CMK (cell line): ENCODE measurements around the gene SLC36A4.
"Not testable (repeated sequence)": the region's sequence is repeated elsewhere in the genome, so short reads cannot be mapped to it uniquely, and the experiment has no call there.

Experiments used
- DNase-seq: peaks from one replicate; pipeline ENCODE4 v3.0.0-alpha.2; 2010; ENCODE audit warnings: low read depth

Gene SLC36A4

DNA sequence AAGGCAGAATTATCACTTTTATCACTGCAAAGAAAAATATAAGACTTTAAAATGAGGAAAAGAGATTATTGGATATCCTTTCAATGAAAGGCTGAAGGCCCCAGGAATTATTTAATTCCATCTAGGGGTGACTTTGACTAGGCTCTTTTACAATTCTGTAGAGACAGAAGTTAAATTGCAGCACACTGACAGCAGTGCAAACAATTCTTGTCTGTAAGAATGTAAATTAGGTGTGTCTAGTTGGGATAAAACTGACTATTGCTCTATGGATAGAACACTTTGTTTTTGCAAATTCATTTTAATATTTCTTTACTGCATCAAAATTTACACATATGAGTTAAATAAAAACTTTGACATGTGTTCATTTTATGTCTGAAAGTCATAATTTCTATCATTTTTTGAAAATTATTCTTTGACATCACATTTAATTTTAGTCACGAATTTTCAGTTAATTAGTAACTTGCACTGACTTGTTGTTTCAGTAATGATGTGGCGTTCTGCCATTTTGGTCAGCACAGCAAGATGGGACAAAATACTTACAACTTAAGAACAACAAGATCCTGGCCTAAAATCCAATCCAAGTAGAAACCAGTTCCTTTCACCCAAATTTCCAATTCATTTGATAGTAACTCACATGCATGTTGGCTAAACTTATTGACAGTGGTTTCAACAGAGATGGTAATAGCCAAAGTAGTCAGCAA lies 75.1 kb downstream of the SLC36A4 start:
- no peak for DNase-seq

DNA sequence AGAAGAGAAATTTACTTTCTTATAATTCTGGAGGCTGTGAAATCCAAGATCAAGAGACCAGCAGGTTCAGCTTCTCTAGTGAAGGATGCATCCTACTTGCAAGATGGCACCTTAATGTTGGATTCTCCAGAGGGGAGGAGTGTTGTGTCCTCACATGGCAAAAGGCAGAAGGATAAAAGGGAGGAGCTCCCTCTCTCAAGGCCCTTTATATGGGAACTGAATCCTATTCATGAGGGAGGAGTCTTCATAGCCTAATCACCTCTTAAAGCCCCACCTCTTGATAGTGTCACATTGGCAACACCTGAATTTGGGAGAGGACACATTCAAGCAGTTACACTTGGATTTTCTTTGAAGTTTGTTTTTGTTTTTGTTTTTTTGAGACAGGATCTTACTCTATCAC lies 79.5 kb downstream of the SLC36A4 start:
- no peak for DNase-seq

DNA sequence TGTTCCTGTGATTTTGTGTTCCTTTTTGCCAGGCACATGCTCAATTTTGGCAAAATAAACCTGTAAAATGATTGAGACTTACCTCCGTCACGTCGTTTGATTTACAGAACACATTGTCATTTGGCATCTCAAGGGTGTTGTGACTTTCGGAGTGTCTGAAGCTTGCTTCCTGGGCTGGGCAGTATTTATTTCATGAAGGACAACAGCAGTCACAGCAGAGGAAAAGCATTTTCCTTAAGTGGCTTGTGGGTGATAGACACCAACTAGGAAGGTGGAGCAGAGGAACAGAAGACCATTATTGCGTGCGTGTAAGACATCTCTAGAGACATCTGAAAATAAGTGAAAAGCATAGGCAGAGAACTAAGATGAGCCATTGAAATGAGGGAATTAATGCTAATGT lies 80.2 kb downstream of the SLC36A4 start:
- no peak for DNase-seq

DNA sequence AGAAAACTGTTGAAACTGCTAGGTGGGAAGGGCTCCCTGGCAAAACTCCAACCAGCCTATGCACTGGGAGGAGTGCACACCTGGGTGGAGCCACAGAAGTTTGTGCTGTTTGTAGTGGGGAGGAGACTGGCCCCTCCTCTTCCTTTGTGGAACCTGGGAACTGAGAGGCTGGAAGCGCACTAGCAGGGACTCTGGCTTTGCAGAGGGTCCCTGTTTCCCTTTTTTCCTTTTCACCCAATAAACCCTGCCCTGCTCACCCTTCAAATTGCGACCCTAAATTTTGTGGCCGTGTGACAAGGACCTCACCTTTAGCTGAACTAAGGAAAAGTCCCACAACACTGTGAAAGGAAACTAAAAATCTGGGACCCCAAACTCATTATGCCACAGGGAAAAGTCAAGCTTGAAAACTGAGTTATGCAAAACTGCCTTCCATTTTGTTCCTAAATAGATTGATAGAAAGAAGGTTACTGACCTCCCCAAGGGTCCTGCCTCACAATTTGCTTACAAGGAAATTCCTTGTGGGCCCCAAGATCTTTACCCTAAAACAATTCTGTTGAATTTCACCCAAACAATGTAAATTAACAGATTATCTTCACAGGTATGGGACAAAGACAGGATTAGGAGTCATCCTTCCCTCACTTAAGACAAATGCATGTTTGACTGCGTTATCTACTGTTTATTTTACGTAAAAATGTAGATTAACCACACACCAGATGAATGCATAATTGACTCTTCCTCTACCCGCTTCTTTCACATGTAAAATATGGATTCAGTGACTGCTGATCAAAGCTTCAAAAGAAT lies 81.0 kb downstream of the SLC36A4 start:
- no peak for DNase-seq

DNA sequence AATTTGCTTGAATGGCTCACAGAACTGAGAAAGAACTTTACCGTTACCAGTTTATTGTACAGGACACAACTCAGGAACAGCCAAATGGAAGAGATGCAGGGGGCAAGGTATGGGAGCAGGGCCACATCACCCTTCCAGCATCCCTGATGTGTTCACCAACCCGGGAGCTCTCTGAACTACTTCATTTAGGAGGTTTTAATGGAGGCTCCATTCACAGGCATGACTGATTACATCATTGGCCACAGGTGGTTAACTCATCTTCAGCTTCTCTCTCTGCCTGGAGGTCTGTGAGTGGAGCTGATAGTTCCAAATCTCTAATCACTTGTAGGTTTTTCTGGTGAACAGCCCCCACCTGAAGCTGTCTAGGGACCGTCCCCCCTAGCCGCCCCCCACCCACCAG lies 83.5 kb downstream of the SLC36A4 start:
- no peak for DNase-seq

DNA sequence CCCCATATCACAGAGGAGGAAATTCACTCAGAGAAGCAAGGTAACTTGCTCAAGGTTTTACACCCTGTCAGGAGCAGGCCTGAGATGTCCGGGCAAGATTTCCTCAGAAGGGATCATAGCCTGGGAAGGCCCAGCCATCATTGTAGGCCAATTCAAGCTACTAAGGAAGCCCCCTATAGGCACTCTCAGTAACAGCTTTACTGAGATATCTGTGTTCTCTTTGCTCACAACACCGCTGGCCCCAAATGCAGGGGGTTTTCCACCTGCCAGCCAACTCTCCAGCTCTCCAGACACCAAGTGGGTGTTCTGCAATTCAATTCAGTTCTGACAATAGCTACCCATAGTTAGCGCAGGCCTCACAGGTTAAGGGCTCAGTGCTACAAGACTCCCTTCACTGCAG lies 84.0 kb downstream of the SLC36A4 start:
- no peak for DNase-seq

DNA sequence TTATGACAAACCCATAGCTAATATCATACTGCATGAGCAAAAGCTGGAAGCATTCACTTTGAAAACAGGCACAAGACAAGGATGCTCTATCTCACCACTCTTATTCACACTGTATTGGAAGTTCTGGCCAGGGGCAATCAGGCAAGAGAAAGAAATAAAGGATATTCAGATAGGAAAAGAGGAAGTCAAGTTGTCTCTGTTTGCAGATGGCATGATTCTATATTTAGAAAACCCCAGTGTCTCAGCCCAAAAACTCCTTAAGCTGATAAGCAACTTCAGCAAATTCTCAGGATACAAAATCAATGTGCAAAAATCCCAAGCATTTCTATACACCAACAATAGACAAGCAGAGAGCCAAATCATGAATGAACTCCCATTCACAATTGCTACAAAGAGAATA lies 86.6 kb downstream of the SLC36A4 start:
- not testable (repeated sequence) for DNase-seq

DNA sequence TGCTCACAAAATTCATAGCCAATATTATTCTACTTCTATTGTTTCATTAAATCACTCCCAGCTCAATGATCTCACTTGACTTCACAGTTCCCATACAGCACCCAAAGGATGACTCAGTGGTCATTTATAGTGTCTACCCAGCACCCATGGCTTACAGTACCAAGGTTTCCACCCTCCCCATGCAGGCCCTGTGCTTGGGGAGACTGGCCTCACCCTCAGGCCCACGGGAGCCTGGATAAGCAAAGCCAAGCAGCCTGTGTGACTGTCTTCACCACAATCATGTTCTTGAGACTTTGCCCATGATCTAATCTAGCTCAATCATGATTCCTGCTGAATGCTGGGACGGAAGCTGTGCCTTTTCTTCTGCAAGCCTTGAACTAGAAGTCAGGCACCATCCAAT lies 97.6 kb downstream of the SLC36A4 start:
- no peak for DNase-seq

DNA sequence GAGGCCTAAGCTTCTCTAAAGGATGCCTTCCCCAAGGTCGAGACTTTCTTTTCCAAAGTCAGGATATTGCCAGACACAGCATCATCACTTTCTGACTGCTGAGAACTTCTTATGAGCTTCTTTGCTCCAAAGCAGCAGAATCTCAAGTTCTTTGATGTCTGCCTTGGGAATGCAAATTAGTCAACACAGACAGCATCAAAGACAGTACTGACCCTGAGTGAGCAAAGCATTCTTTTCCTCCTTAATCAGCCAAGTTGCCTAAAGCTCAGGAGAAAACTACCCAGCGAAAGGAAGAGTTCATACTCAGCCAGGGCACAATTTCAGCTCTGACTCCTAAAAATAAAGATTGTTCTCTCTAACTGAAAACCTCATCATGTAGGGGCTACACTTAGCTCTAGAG lies 98.0 kb downstream of the SLC36A4 start:
- no peak for DNase-seq
